ENCODE results near the gene ZRANB1.

ZRANB1 gene

DNA sequence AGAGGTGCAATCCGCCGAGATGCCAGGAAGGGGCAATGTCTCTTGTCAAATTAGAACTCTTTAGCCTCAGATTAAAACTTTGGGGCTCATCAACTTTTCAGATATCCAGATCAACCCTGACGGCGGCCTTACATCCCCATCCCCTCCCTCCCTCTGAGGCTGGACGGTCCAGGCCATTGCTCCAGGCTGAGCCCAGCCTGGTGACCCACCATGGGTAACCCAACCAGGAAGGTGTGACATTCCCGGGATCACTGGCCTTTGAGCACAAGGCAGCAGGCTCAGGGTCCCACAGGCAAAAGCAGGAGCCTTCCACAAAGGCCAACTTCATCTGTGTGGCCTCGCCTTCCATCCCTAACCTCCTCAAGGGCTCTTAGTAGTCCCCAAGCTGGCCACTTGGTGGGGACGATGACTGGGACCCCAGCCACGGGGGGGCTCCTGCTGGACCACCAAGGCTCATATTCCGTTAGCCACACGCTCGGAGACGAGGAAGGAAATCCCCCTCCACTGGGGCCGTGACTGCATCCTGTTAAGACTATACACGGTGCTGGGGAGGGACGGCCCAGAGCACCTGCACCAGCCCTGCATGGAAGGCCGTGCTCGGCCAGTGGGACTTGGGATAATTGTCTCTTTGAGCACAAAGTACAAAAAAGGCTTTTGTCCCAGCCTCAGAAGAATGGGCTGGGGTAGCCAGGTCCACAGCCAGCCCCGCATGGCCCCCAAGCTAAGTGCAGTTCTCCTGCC, 62.8 kb downstream of the ZRANB1 start:
- Mint-ChIP-seq H3K9me3 (no peaks in the 10 kb centered on the region), H3K36me3 (ENCODE audit: low read depth) (peaks cover 90% of the 10 kb centered on the region), H3K4me3 (no peak overlapping the region), H3K27ac (no peak overlapping the region), H3K27me3 (no peaks in the 10 kb centered on the region), H3K4me1 (ENCODE audit: low read depth) (no peaks in the 10 kb centered on the region)
- intact Hi-C loops (cut with micrococcal nuclease): no loop called here

- Mint-ChIP-seq H3K27ac (no peak overlapping the region), H3K9me3 (no peaks in the 10 kb centered on the region), H3K36me3 (ENCODE audit: low read depth) (peaks cover 90% of the 10 kb centered on the region), H3K27me3 (no peaks in the 10 kb centered on the region), H3K4me3 (no peak overlapping the region), H3K4me1 (ENCODE audit: low read depth) (peaks cover 4% of the 10 kb centered on the region)
- intact Hi-C loops (cut with micrococcal nuclease): no loop called here
Observed at GRCh38 chr10:125005312-125006187, 63.6 kb downstream of the ZRANB1 start.

GRCh38 chr10:125006188-125006680, 64.3 kb downstream of the ZRANB1 start:
- Mint-ChIP-seq H3K27me3 (no peaks in the 10 kb centered on the region), H3K36me3 (ENCODE audit: low read depth) (peaks cover 88% of the 10 kb centered on the region), H3K27ac (no peak overlapping the region), H3K9me3 (no peaks in the 10 kb centered on the region), H3K4me3 (no peak overlapping the region), H3K4me1 (ENCODE audit: low read depth) (peaks cover 5% of the 10 kb centered on the region)
- intact Hi-C loops (cut with micrococcal nuclease): no loop called here

DNA sequence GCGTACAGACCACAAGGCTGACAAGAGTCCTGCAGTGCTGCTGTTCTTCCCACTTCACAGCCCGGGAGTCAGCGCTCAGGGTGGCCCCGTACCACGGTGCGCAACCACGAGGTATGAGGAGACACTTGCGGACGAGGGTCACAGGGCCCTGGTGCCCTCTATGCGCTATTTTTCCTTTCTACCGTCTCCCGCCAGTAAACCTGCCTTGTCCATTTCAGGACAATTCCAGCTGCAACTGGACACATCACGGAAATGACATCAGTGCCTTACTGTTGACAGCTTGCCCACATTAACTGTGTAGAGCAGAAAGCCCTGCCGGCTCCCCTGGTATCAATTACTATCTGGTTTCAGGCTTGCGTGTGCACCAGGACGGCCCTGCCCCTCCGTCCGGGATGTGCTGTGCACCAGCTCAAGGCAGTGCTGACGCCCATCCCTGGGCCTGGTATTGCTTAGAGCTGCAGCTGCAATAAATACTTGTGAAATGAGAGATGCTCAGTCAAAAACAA, 65.1 kb downstream of the ZRANB1 start:
- no peaks in the 10 kb centered on the region for H3K9me3 Mint-ChIP-seq
- H3K4me1 Mint-ChIP-seq (ENCODE audit: low read depth): peaks cover 5% of the 10 kb centered on the region
- no peak overlapping the region for H3K4me3 Mint-ChIP-seq
- H3K27me3 Mint-ChIP-seq: no peaks in the 10 kb centered on the region
- no peak overlapping the region for H3K27ac Mint-ChIP-seq
- peaks cover 88% of the 10 kb centered on the region for H3K36me3 Mint-ChIP-seq (ENCODE audit: low read depth)
- intact Hi-C loops (cut with micrococcal nuclease): no loop called here

DNA sequence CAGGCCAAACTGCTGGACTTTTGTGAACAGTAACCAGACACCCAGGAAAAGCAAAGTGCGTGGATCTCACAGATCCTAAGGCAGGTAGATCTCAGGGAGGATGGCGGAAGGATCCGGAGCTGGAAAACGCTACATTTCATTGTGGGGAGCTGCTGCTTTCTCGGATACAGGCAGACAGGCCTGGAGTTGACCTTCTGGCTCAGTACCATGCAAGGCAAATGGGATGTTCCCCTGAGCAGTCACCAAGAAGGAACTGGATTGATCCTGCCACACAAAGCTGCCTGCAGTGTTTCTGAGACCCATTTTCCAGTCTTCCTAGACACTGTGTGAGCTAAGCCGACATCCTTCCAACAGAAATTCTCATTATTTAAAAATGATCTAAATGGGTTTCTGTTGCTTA, 65.5 kb downstream of the ZRANB1 start:
- Mint-ChIP-seq H3K4me1 (ENCODE audit: low read depth) (peaks cover 5% of the 10 kb centered on the region), H3K9me3 (no peaks in the 10 kb centered on the region), H3K4me3 (no peak overlapping the region), H3K27ac (no peak overlapping the region), H3K36me3 (ENCODE audit: low read depth) (peaks cover 88% of the 10 kb centered on the region), H3K27me3 (no peaks in the 10 kb centered on the region)
- intact Hi-C loops (cut with micrococcal nuclease): no loop called here

DNA sequence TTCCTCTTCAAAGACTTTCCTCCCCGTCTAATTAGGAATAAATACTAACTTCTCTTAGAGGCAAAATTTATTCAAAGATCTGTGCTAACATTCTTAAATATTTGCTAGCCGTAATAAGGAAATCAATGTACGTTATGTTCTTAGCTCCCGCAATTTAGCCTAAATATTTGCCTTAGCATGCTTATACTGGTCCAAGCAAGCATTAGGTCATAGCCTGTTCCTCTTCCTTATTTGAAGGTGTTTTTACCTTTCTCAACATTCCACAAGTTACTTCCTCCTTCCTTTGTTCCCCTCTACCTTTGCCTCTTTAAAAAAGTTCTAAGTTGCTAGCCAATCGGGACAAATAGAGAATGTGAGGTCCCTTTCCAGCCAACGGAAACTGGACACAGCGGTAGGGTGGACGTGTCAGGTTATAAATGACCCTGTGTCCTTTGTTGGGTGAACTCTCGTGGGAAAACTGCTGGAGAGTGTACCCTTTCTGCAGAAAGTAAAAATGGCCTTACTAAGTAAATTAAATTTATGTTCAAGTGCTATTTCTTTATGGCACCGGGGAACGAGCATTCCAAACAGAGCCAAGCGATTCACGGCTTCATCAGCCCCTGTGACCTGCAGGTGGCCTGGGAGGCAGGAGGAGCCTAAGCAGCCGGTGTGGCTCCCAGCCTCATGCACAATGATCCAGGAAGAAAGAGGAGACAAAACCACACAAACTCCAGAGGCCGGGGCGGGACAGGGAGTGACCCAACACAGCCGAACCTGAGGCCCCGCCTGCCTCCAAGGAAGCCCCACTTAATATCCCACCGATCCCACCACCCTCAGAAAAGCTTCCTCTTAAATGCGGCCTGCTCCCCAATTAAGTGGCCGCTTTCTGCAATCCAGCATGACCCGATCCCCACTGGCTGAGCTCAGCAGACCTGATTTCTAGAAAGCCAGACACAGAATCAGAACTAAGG, 67.0 kb downstream of the ZRANB1 start:
- H3K9me3 Mint-ChIP-seq: no peaks in the 10 kb centered on the region
- peaks cover 88% of the 10 kb centered on the region for H3K36me3 Mint-ChIP-seq (ENCODE audit: low read depth)
- no peak overlapping the region for H3K4me3 Mint-ChIP-seq
- no peaks in the 10 kb centered on the region for H3K27me3 Mint-ChIP-seq
- peaks cover 5% of the 10 kb centered on the region for H3K4me1 Mint-ChIP-seq (ENCODE audit: low read depth)
- H3K27ac Mint-ChIP-seq: no peak overlapping the region
- intact Hi-C loops (cut with micrococcal nuclease): no loop called here

DNA sequence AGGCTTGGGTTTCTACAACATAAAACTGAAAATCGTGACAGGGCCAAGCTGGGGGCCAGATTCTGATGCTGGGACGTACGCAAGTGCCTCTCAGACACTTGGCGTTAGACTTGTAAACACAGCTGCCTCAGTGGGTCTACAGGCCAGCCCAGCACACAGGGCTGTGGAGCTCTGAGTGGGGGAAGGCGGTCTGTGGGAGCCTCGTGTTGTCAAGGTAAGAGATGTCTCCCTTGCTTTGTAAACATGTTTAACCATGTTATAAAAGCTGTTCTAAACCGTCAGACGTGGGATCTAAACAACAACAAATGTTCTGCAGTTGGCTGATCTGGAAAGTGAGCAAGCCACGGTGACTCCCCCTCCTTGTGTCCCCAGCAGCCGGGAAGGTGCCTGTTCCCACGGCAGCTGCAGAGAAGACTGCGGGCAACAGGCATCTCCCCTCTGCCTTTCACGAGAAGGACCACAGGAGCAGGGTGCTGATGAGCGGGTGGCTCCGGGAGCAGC, 67.8 kb downstream of the ZRANB1 start:
- Mint-ChIP-seq H3K9me3 (no peaks in the 10 kb centered on the region), H3K36me3 (ENCODE audit: low read depth) (peaks cover 88% of the 10 kb centered on the region), H3K4me1 (ENCODE audit: low read depth) (peaks cover 8% of the 10 kb centered on the region), H3K27ac (no peak overlapping the region), H3K27me3 (no peaks in the 10 kb centered on the region), H3K4me3 (no peak overlapping the region)
- intact Hi-C loops (cut with micrococcal nuclease): no loop called here

GRCh38 chr10:125010362-125010761, 68.4 kb downstream of the ZRANB1 start:
- H3K9me3 Mint-ChIP-seq: no peaks in the 10 kb centered on the region
- no peak overlapping the region for H3K27ac Mint-ChIP-seq
- intact Hi-C loops (cut with micrococcal nuclease): no loop called here
- H3K4me1 Mint-ChIP-seq (ENCODE audit: low read depth): peaks cover 14% of the 10 kb centered on the region
- peaks cover 88% of the 10 kb centered on the region for H3K36me3 Mint-ChIP-seq (ENCODE audit: low read depth)
- no peak overlapping the region for H3K4me3 Mint-ChIP-seq
- no peaks in the 10 kb centered on the region for H3K27me3 Mint-ChIP-seq

DNA sequence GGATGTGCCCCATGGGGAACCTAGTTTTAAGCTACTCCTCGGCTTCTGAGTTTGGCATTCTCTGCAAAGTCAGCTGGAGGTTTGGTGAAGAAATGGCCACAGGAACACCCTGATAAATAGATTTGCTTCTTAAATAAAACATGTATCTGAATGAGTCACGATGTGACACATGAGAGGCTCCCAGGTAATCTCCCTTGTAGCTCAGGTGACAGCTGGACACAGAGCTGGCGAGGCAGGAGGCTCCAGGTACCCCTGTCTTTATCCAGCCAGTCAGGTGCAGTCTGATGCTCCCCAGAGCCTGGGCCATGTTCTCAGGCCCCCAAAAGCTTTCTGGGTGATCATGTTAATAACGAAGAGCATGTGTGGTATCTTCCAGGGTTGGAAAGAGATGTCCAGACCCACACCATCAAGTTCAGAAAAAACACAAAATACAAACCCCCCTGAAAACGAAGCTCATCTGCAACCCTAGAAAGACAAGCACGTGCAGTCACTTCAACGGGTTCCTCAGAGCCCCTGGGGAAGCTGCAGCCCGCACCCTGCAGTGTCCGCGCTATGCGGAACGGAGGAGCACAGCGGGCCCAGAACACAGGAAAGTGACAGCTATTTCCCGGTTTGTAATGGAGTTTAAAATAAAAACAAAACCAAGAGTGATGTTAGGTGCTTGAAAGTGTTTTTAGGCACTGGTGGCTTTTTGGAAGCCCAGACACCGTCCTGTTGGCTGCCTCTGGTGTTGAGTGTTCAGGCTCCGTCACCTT, 69.4 kb downstream of the ZRANB1 start:
- peaks cover 87% of the 10 kb centered on the region for H3K36me3 Mint-ChIP-seq (ENCODE audit: low read depth)
- no peak overlapping the region for H3K4me3 Mint-ChIP-seq
- H3K27ac Mint-ChIP-seq: no peak overlapping the region
- H3K9me3 Mint-ChIP-seq: no peaks in the 10 kb centered on the region
- intact Hi-C loops (cut with micrococcal nuclease): no loop called here
- peaks cover 17% of the 10 kb centered on the region for H3K4me1 Mint-ChIP-seq (ENCODE audit: low read depth)
- no peaks in the 10 kb centered on the region for H3K27me3 Mint-ChIP-seq

DNA sequence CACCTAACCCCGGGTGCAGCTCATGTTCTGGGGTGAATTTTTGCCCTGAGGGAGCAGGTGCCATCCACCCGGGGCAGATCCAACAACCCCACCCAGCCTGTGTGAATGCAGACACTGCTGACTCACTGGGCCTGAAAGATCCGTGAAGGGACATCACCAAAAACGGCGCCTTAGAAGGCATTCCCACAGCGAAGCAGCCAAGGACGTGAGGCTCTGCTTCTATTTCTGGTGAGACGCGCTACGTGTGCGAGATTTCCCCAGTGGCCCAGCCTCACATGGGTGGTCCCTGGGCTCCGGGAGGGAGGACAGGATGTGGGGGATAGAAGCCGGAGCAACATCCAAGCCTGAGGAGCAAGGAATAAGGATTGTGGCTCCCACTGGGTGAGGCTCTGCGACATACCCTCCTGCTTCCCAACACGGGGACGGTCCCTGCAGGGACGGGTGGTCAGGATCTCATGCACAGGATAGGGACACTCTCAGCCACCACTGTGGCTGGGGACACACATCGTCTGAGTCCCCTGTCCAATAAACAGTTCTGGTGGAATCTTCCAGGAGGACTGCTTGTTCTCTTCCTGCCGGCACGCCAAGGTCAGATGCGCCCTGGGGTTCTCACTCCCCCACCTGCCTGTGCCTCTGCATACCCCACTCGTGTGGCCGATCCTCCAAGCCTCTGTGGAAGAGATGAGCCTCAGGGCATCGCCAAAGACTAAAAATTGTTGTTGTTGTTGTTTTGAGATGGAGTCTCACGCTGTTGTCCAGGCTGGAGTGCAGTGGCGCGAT, 70.2 kb downstream of the ZRANB1 start:
- no peak overlapping the region for H3K27ac Mint-ChIP-seq
- intact Hi-C loops (cut with micrococcal nuclease): no loop called here
- no peak overlapping the region for H3K4me3 Mint-ChIP-seq
- no peaks in the 10 kb centered on the region for H3K9me3 Mint-ChIP-seq
- H3K4me1 Mint-ChIP-seq (ENCODE audit: low read depth): peaks cover 23% of the 10 kb centered on the region
- H3K27me3 Mint-ChIP-seq: no peaks in the 10 kb centered on the region
- peaks cover 87% of the 10 kb centered on the region for H3K36me3 Mint-ChIP-seq (ENCODE audit: low read depth)

GRCh38 chr10:125012851-125013528, 71.1 kb downstream of the ZRANB1 start:
- Mint-ChIP-seq H3K36me3 (ENCODE audit: low read depth) (peaks cover 90% of the 10 kb centered on the region), H3K9me3 (no peaks in the 10 kb centered on the region), H3K27ac (no peak overlapping the region), H3K4me3 (no peak overlapping the region), H3K27me3 (no peaks in the 10 kb centered on the region), H3K4me1 (ENCODE audit: low read depth) (peaks cover 24% of the 10 kb centered on the region)
- intact Hi-C loops (cut with micrococcal nuclease): no loop called here

GRCh38 chr10:125013529-125013872, 71.6 kb downstream of the ZRANB1 start:
- no peak overlapping the region for H3K4me3 Mint-ChIP-seq
- H3K36me3 Mint-ChIP-seq (ENCODE audit: low read depth): peaks cover 90% of the 10 kb centered on the region
- H3K9me3 Mint-ChIP-seq: no peaks in the 10 kb centered on the region
- H3K27ac Mint-ChIP-seq: no peak overlapping the region
- intact Hi-C loops (cut with micrococcal nuclease): no loop called here
- H3K27me3 Mint-ChIP-seq: no peaks in the 10 kb centered on the region
- peaks cover 25% of the 10 kb centered on the region for H3K4me1 Mint-ChIP-seq (ENCODE audit: low read depth)
